ENCODE measurements around the gene TXNDC16.

Gene TXNDC16

DNA sequence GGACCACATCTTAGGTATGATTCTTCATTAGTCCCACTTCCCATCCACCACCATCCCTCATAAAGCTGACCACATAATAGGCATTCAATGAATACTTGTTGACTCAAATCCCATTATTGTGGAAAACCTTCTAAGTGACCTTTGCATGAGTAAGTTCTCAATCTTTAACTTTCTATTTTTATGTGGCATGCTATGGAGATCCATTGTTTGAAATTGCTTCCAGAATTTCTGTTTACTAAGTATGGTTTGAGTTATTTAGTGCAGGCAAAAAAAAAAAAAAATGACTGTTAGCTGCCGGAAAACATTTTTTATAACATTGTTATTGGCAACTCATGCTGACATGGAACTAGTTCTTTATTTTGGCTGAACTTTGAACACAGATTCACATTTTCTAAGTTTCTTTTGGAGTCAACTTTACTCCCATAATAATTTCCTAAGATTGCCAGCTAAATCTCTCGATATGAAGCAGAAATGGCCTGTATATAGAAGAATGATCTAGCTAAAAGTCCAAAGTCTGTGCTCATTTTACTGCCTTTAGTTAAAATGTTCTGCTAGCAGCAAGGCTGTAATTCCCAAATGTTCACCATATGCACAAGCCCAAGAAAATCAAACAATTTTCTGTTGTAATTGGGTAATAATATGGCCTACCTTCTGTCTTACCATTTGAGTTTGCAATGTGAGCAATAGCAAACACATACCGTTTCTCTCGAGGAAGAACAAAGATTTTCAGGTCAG is 160.3 kb downstream of the TXNDC16 start:
- no peak for DNase-seq (ENCODE audit: low read depth)
